Esophagus (tissue), 2 donors: ENCODE results near the gene ST6GALNAC1. TPM values are rescaled to one million over a fixed set of nuclear protein-coding genes. Genes with fewer than 3 reads are reported as not detected.

Experiments
- H3K27ac ChIP-seq, 2 donors: one replicate each; pipeline ENCODE4 v1.5.1; 2013; ENCODE audit warnings: low read depth in 2 of 2, mild to moderate bottlenecking in 2 of 2, inconsistent platforms in 1 of 2, low read length in 1 of 2, moderate library complexity in 1 of 2
- H3K27me3 ChIP-seq, 2 donors: one replicate each; pipeline ENCODE4 v1.6.1; 2013; ENCODE audit warnings: low read length in 2 of 2, control low read depth in 1 of 2, mild to moderate bottlenecking in 1 of 2; ENCODE audit not compliant: insufficient read depth in 2 of 2, control insufficient read depth in 1 of 2
- H3K36me3 ChIP-seq, 2 donors: one replicate each; pipeline ENCODE4 v1.6.1; 2013; ENCODE audit warnings: low read length in 1 of 2; ENCODE audit not compliant: control insufficient read depth in 2 of 2, insufficient read depth in 2 of 2
- H3K4me1 ChIP-seq, 2 donors: one replicate each; pipeline ENCODE4 v1.6.1; 2013; ENCODE audit warnings: low read length in 1 of 2; ENCODE audit not compliant: control insufficient read depth in 2 of 2, insufficient read depth in 2 of 2
- H3K4me3 ChIP-seq, 2 donors: one replicate each; pipeline ENCODE4 v1.5.1; 2013; ENCODE audit warnings: low read length in 2 of 2, mild to moderate bottlenecking in 2 of 2, low read depth in 1 of 2, moderate library complexity in 1 of 2
- H3K9me3 ChIP-seq, 2 donors: one replicate each; pipeline ENCODE4 v1.6.1; 2013; ENCODE audit warnings: mild to moderate bottlenecking in 2 of 2, low read depth in 1 of 2, low read length in 1 of 2, moderate library complexity in 1 of 2; ENCODE audit not compliant: control insufficient read depth in 2 of 2, insufficient read depth in 1 of 2
- WGBS, 2 donors: extraction: QIAGEN DNeasy Blood & Tissue Kit; methylation state at CpG; one replicate each; pipeline ENCODE4 v1.1.7; 2013; 5-methylcytosine and 5-hydroxymethylcytosine counted together
- polyA plus RNA-seq, 2 donors: library from polyadenylated mRNA; stranded (reverse); fragments of 200-250 nt; gene quantifications; one replicate each; pipeline ENCODE4 v1.2.3, GENCODE V29; 2013
- donor health status: healthy with polysubstance abuse.
- donor health status: Bipolar disorder and iron deficiency.

ST6GALNAC1 gene
- polyA plus RNA-seq, 2 donors = 20.1 to 40.1 TPM

DNA sequence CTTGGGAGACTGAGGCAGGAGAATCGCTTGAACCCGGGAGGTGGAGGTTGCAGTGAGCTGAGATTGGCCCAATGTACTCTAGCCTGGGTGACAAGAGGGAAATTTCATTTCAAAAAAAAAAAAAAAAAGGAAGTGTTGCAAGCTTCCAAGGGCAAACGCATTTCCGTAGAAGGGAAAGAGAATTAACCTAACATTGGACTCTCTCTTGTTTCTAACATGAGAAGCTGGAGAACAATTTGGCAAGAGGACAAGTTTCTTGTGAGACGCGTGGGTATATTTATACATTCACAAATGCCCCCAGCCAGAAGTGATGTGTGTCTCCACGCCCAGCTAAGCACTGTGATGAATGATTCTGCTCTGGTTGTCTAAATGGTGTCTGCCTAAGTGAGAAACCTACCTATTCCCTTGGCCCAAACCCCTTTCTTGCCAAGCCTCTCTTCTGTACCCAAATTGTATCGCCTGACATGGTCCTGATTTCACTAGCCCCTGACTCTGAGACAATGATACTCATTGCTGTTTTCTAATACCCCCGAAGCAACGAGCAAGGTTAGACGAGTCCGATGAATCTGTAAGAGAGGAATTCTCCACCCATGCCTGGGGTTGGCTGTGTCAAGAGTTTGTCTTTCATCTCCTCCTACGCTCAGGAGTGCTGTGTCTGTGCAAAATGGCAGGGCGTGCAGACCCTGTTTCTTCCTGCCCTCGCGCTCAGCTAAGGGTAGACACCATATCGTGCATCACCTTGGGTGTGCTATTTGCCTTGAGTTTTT is 43.7 kb downstream of the ST6GALNAC1 start:
- Histone ChIP-seq H3K27me3 (no peaks in the 10 kb centered on the region), H3K36me3 (no peaks in the 10 kb centered on the region), H3K4me1 (peaks cover 3 to 12% of the 10 kb centered on the region in 2 donors), H3K4me3 (no peak overlapping the region), H3K9me3 (no peaks in the 10 kb centered on the region), H3K27ac (peak overlapping the region; percentile 52 to 60)
- WGBS, 2 donors = 41 to 58% methylated on average over 17 of the region's 17 CpGs

DNA sequence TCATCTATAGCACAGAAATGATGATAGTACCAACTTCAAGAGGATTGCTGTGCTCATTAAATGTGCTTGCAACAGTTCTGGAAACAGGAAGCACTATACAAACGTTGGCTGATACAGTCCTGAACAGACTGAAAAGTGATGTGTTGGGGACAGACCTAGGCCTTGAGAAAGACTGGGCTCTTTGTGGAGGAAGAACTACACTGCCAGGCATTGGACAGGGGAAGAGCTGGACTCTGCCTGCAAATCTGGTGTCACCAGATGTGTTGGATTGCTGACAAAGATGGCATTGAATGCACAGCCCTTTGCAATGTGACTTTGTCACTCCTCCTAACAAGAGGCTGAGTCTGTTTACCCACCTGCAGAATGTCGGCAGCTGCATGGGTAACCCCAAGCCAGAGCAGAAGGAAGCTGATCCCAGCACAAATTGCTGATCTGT is 45.5 kb downstream of the ST6GALNAC1 start:
- H3K4me3 ChIP-seq = peak overlapping the region in 1 of 2 donors; percentile 7
- H3K27ac ChIP-seq = peak overlapping the region; percentile 49 to 63
- 15 to 24% methylated on average over 2 of the region's 2 CpGs for WGBS, 2 donors
- H3K27me3 ChIP-seq = no peaks in the 10 kb centered on the region
- H3K36me3 ChIP-seq = no peaks in the 10 kb centered on the region
- no peaks in the 10 kb centered on the region for H3K9me3 ChIP-seq
- H3K4me1 ChIP-seq = peaks cover 3 to 12% of the 10 kb centered on the region in 2 donors

DNA sequence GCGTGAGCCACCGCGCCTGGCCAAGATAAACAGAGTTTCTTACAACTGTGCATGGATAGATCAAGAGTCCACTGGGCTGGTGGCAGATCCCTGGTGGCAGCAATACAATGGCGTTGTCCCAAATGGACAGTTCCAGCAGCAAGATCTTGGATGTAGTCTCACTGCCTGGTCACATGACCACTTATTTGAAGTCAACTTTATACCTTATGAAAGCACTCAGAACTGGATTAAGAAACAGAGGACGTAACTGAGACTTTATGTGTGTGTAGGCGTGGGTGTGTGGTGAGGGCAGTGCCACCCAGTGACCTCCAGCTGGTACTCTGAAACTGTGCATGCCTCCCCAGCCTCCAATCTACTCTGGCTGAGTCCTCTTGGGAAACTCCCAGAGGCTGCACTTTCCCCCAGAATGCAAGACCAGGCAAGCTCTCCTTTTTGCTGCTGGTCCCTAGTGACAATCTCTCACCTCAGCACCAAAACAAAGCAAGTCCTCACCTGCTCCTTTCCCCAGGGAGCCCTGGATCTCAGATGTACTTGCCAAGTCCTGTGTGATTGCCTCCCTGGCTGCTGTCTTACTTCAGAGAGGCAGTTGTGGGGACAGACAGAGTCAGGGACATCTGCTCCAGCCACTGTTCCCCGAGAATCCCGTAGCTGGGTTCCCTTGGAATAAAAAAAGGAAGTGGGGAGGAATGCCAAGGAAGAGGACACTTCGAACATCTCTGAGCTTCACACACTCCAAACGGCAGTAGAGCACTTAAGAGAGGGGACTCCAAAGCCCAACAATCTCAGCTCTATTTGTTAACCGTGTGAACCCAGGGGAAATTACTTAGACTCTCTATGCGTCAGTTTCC is 46.2 kb downstream of the ST6GALNAC1 start:
- Histone ChIP-seq H3K27me3 (no peaks in the 10 kb centered on the region), H3K4me3 (peak overlapping the region in 1 of 2 donors; percentile 7), H3K36me3 (no peaks in the 10 kb centered on the region), H3K9me3 (no peaks in the 10 kb centered on the region), H3K27ac (peak overlapping the region; percentile 63 to 74), H3K4me1 (peaks cover 3 to 12% of the 10 kb centered on the region in 2 donors)
- 54 to 59% methylated on average over 12 of the region's 12 CpGs for WGBS, 2 donors

DNA sequence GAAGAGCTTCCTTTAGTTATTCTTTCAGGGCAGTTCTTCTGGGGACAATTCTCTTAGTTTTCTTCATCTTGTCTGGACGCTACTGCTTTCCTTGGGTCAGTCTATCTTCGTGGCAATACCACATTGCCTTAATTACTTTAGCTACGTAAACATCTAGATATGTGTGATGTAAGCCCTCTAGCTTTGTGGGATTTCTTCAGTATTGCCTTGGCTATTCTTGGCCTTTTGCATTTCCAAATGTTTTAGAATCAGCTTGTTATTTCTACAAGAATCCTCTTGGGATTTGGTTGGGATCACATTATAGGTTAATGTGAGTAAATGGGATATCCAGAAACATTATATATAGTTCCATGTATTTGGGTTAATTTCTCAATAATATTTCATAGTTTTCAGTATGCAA is 48.9 kb downstream of the ST6GALNAC1 start:
- H3K4me1 ChIP-seq = peaks cover 3 to 6% of the 10 kb centered on the region in 2 donors
- no peak overlapping the region for H3K27ac ChIP-seq
- H3K27me3 ChIP-seq = no peaks in the 10 kb centered on the region
- 78 to 82% methylated on average over 3 of the region's 3 CpGs for WGBS, 2 donors
- no peaks in the 10 kb centered on the region for H3K9me3 ChIP-seq
- no peak overlapping the region for H3K4me3 ChIP-seq
- H3K36me3 ChIP-seq = no peaks in the 10 kb centered on the region

DNA sequence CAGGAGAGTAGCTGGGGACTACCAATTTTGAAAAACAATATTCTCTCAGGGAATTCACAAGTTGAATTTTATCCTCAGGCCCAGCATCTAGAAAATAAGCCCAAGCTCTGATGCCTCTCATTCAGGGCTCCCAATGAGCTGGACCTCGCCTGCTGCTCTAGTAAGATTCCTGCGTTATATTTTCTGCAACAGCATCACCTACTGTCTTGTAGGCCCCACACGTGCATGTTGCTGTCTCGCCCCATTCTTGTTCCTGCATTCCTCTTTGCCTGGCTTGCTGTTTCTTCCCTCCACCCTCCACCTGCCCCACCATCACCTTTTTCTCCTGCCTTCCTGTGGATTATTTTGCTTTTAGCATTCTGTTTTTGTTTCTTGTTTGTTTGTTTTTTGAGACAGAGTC is 49.6 kb downstream of the ST6GALNAC1 start:
- 66 to 81% methylated on average over 4 of the region's 4 CpGs for WGBS, 2 donors
- peaks cover 3 to 6% of the 10 kb centered on the region in 2 donors for H3K4me1 ChIP-seq
- H3K27ac ChIP-seq = no peak overlapping the region
- H3K9me3 ChIP-seq = no peaks in the 10 kb centered on the region
- H3K36me3 ChIP-seq = no peaks in the 10 kb centered on the region
- H3K4me3 ChIP-seq = no peak overlapping the region
- no peaks in the 10 kb centered on the region for H3K27me3 ChIP-seq

DNA sequence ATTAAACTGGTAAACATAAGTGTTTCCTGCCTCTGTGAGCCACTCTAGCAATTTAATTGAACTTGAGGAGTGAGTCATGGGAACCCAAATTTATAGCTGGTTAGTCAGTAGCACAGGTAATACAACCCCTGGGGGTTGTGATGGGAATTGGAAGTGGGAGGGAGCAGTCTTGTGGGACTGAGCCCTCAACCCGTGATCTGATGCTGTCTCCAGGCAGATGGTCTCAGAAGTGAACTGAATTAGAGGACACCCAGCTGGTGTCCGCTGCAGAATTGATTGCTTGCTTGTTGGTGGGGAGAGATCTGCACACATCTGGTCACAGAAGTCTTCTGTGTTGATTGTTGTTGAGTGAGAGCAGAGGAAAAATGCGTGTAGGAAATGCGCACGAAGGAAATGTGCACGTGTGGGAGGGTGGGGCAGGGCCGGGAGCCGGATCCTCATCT is 50.2 kb downstream of the ST6GALNAC1 start:
- no peaks in the 10 kb centered on the region for H3K36me3 ChIP-seq
- WGBS, 2 donors = 59 to 81% methylated on average over 8 of the region's 8 CpGs
- peaks cover 3 to 6% of the 10 kb centered on the region in 2 donors for H3K4me1 ChIP-seq
- no peak overlapping the region for H3K27ac ChIP-seq
- no peak overlapping the region for H3K4me3 ChIP-seq
- no peaks in the 10 kb centered on the region for H3K27me3 ChIP-seq
- no peaks in the 10 kb centered on the region for H3K9me3 ChIP-seq

DNA sequence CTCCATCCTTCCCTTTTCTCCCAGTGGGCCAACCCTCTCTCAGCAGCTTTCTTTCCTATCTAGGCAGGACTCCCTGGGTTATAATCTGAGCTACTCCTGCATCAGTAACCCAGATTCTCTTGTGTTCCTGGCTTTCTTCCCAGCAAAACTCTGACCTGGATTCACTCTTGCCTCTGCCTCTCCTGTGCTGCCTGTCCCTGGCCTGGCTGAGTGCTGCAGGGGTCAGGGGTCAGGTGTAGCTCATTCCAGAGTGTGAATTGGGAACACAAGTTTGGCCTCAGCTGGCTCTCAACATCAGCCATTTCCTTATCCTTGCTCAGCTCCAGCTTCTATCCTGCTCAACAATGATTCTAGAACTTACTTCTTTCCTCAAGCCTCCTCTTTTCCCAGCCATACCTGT is 55.4 kb downstream of the ST6GALNAC1 start:
- Histone ChIP-seq H3K27ac (no peak overlapping the region), H3K36me3 (no peaks in the 10 kb centered on the region), H3K9me3 (no peaks in the 10 kb centered on the region), H3K27me3 (no peaks in the 10 kb centered on the region), H3K4me3 (no peak overlapping the region), H3K4me1 (peaks cover 2 to 11% of the 10 kb centered on the region in 2 donors)

DNA sequence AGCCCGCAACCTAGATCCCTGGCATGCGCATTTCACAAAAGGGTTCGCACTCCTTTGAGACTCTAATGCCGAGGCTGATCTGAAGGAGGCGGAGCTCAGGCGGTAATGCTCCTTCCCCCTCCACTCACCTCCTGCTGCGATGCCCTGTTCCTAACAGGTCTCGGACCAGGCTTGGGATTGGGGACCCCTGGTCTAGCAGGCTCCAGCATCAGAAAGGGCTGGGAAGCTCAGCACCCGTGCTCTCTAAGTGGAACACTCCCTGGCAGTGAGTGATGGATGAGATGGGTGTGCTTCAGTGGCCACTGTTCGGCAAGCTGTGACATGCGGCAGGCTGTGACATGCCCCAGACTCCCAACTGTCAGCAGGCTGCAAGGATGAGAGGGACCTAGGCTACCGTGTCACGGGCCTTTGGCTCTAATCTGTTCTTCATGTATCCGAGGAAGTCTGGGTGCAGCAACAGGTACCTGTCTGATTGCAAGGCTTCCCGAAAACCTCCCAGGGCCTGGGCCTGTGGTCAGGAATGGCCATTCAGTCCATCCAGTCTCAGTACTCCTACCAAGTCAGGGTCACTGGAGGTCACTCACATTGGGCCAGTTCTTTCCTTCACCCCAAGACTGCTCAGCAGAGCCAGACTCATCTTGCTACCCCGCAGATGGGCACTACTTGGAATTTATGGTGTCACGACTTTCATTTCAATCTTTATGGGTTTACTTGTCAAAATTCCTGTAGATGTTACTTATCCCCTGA is 56.6 kb downstream of the ST6GALNAC1 start:
- no peaks in the 10 kb centered on the region for H3K9me3 ChIP-seq
- WGBS, 2 donors = 23 to 28% methylated on average over 17 of the region's 17 CpGs
- H3K27ac ChIP-seq = peak overlapping the region; percentile 5 to 84
- H3K36me3 ChIP-seq = no peaks in the 10 kb centered on the region
- H3K4me3 ChIP-seq = no peak overlapping the region
- no peaks in the 10 kb centered on the region for H3K27me3 ChIP-seq
- H3K4me1 ChIP-seq = peaks cover 2 to 13% of the 10 kb centered on the region in 2 donors
